Calu3 (cell line): ENCODE data around the gene CDK6. TPM values are rescaled to one million over a fixed set of nuclear protein-coding genes. Genes with fewer than 3 reads are reported as not detected.

ENCODE experiments used
- BruUV-seq: library from RNA; stranded (reverse); fragments of 400-500 nt; replicated peaks from 2 replicates; lab custom pipeline; 2021; lab: Mats Ljungman, UMichigan
- CTCF ChIA-PET: fragments of 300-600 bp; sonication (Branson Sonifier 250); formaldehyde crosslinking; loops from one replicate; lab custom pipeline; 2022; ENCODE audit warnings: antibody characterized with exemption; lab: Charles Lee
- DNase-seq: peaks from one replicate; pipeline ENCODE4 v3.0.0; 2022
- H3K27ac Mint-ChIP-seq: one replicate; pipeline ENCODE4 v1.8.0; 2022; ENCODE audit warnings: mixed read lengths; ENCODE audit not compliant: unreplicated experiment
- H3K27me3 Mint-ChIP-seq: one replicate; pipeline ENCODE4 v1.8.0; 2022; ENCODE audit warnings: mixed read lengths; ENCODE audit not compliant: unreplicated experiment
- H3K36me3 Mint-ChIP-seq: one replicate; pipeline ENCODE4 v1.8.0; 2022; ENCODE audit warnings: mild to moderate bottlenecking, moderate library complexity, mixed read lengths; ENCODE audit not compliant: insufficient read depth, unreplicated experiment
- H3K4me1 Mint-ChIP-seq: one replicate; pipeline ENCODE4 v1.8.0; 2022; ENCODE audit warnings: mild to moderate bottlenecking, low read depth, mixed read lengths; ENCODE audit not compliant: unreplicated experiment
- H3K4me3 Mint-ChIP-seq: one replicate; pipeline ENCODE4 v1.8.0; 2022; ENCODE audit warnings: mild to moderate bottlenecking, low read depth, moderate library complexity, mixed read lengths; ENCODE audit not compliant: unreplicated experiment
- H3K9me3 Mint-ChIP-seq: one replicate; pipeline ENCODE4 v1.8.0; 2022; ENCODE audit warnings: low read depth, mixed read lengths; ENCODE audit not compliant: unreplicated experiment
- intact Hi-C: fragments of 100-400 bp; cut with micrococcal nuclease; formaldehyde crosslinking; loops from one replicate; pipeline ENCODE4 v1.10.0; 2022; ENCODE audit not compliant: unreplicated experiment
- total RNA-seq: library from RNA; stranded (reverse); gene quantifications from 2 replicates; pipeline ENCODE4 v1.2.3, GENCODE V29; 2022
- TF ChIP-seq, protein P1 (sequence below): fragments of 200-600 bp; IDR thresholded peaks from one replicate; pipeline ENCODE4 v1.8.0; 2022; ENCODE audit warnings: antibody characterized with exemption; ENCODE audit not compliant: unreplicated experiment

The CDK6 gene
- total RNA-seq, 1 experiment from 2014 or later = 87.9 TPM

DNA sequence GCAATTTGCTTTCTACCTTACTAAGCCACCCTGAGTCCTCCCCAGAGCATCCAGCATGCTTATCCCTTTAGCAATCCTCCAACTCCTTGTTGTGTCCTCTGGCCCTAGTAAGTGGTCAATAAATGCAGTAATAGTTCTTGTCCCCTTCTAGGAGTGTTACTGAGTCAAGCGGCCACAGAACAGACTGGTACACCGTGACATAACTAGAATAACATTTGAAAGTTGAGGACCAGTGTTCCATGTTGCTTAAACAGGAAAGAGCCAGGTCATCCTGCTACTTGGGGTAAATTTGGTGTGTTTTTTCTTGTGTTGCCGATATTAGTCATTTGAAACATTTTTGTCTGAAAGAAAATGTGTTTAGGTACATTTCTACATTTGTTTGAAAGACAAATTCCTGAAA is 4.8 kb upstream of the CDK6 start:
- Mint-ChIP-seq H3K36me3 (peaks cover 14% of the 10 kb centered on the region), H3K9me3 (no peaks in the 10 kb centered on the region), H3K27ac (no peak overlapping the region), H3K27me3 (no peaks in the 10 kb centered on the region), H3K4me3 (no peak overlapping the region), H3K4me1 (peaks cover 7% of the 10 kb centered on the region)
- BruUV-seq = no TSS peak
- CTCF ChIA-PET = no interaction called here
- intact Hi-C loops = no loop called here
- no peak for DNase-seq
- TF ChIP-seq, protein P1, sequence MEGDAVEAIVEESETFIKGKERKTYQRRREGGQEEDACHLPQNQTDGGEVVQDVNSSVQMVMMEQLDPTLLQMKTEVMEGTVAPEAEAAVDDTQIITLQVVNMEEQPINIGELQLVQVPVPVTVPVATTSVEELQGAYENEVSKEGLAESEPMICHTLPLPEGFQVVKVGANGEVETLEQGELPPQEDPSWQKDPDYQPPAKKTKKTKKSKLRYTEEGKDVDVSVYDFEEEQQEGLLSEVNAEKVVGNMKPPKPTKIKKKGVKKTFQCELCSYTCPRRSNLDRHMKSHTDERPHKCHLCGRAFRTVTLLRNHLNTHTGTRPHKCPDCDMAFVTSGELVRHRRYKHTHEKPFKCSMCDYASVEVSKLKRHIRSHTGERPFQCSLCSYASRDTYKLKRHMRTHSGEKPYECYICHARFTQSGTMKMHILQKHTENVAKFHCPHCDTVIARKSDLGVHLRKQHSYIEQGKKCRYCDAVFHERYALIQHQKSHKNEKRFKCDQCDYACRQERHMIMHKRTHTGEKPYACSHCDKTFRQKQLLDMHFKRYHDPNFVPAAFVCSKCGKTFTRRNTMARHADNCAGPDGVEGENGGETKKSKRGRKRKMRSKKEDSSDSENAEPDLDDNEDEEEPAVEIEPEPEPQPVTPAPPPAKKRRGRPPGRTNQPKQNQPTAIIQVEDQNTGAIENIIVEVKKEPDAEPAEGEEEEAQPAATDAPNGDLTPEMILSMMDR = no peak

DNA sequence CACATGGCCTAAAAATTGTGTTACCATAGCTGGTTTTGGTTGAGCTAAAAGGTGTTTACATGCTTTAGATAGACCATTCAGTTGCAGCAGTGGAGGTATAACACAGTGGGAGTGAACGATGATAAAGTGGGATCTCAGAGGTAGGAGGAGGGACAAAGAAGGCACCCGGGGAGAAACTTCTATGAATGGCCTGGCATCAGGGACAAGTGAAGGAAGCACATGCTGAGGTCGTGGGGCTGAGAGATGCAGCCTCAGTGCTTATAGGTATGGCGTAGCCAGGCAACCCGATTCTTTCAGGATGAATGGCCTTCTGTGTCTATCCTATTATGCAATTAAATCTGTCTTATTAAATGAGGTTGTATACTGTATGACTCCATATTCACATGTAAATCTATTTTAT is 3.9 kb upstream of the CDK6 start:
- no peak for DNase-seq
- BruUV-seq = no TSS peak
- TF ChIP-seq, protein P1 = no peak
- Mint-ChIP-seq H3K9me3 (no peaks in the 10 kb centered on the region), H3K4me3 (no peak overlapping the region), H3K27me3 (no peaks in the 10 kb centered on the region), H3K36me3 (peaks cover 23% of the 10 kb centered on the region), H3K4me1 (peaks cover 7% of the 10 kb centered on the region), H3K27ac (no peak overlapping the region)
- CTCF ChIA-PET = no interaction called here
- intact Hi-C loops = no loop called here

DNA sequence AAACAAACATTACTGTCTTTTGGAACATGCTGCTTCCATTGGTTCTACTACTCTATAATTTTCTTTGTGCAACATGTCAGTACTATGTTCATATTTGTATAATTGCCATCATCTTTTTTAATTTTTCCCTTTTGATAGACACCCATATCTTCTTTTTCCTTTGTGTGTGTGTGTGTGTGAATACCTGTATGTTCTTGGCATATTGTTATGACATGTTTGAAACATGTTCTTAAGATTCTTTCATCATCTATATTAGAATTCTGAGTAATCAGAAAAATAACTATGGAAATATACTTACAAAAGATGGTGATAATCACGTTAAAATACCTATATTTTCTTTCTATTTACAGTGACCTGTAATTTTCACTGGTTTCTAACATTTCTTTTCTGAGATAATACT is 3.5 kb upstream of the CDK6 start:
- Mint-ChIP-seq H3K4me1 (peaks cover 7% of the 10 kb centered on the region), H3K4me3 (no peak overlapping the region), H3K9me3 (no peaks in the 10 kb centered on the region), H3K27me3 (no peaks in the 10 kb centered on the region), H3K36me3 (peaks cover 27% of the 10 kb centered on the region), H3K27ac (no peak overlapping the region)
- CTCF ChIA-PET = interaction anchor here (0.6 kb wide), 1 partner anchor 1764 kb away, joined by 7 read pairs; no protein-coding TSS in a partner anchor
- no peak for DNase-seq
- TF ChIP-seq, protein P1 = no peak
- BruUV-seq = no TSS peak
- intact Hi-C loops = loop anchor here (5.0 to 10.0 kb wide), 2 partner anchors 147 to 315 kb away; partner anchors contain the start of genes PEX1 and RBM48

DNA sequence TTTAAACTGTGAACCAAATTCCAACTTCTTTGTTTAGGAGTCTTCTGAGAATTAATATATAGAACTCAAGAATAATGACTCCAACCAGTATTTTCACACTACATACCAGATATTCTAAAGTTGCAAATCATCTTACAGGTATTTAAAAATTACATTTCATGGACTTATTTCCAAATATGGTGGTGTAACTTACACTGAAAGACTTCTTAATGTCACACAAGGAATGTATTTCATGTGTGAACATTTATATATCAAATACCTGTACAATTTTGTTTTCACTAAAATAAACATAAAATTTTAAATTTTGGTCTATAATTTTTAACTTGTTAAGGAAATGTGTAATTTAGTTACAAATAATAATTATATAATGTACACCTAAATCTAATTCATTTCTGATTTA is 2.6 kb upstream of the CDK6 start:
- TF ChIP-seq, protein P1 = no peak
- no TSS peak for BruUV-seq
- Mint-ChIP-seq H3K4me1 (peaks cover 7% of the 10 kb centered on the region), H3K27ac (no peak overlapping the region), H3K9me3 (no peaks in the 10 kb centered on the region), H3K4me3 (no peak overlapping the region), H3K27me3 (no peaks in the 10 kb centered on the region), H3K36me3 (peaks cover 36% of the 10 kb centered on the region)
- CTCF ChIA-PET = no interaction called here
- intact Hi-C loops = loop anchor here (5.0 to 10.0 kb wide), 2 partner anchors 148 to 314 kb away; partner anchors contain the start of genes PEX1 and RBM48
- DNase-seq = no peak
